ENCODE data around the gene B9D1.

B9D1 gene

GRCh38 chr17:19336938-19337711 is 25.4 kb downstream of the B9D1 start:
- no peak for DNase-seq (ENCODE audit: low spot score)
- TF ChIP-seq, protein P1, sequence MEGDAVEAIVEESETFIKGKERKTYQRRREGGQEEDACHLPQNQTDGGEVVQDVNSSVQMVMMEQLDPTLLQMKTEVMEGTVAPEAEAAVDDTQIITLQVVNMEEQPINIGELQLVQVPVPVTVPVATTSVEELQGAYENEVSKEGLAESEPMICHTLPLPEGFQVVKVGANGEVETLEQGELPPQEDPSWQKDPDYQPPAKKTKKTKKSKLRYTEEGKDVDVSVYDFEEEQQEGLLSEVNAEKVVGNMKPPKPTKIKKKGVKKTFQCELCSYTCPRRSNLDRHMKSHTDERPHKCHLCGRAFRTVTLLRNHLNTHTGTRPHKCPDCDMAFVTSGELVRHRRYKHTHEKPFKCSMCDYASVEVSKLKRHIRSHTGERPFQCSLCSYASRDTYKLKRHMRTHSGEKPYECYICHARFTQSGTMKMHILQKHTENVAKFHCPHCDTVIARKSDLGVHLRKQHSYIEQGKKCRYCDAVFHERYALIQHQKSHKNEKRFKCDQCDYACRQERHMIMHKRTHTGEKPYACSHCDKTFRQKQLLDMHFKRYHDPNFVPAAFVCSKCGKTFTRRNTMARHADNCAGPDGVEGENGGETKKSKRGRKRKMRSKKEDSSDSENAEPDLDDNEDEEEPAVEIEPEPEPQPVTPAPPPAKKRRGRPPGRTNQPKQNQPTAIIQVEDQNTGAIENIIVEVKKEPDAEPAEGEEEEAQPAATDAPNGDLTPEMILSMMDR (IDR thresholded peaks at IDR 0.05; ENCODE audit: extremely low read depth, insufficient read depth, missing control alignments): no peak
- in situ Hi-C loops (cut with MboI; ENCODE audit: low pct_unique_long_range_greater_than_20kb, low sequenced_read_pairs, unreplicated experiment): no loop called here

- TF ChIP-seq, protein P1 (IDR thresholded peaks at IDR 0.05; ENCODE audit: extremely low read depth, insufficient read depth, missing control alignments): no peak
- in situ Hi-C loops (cut with MboI; ENCODE audit: low pct_unique_long_range_greater_than_20kb, low sequenced_read_pairs, unreplicated experiment): no loop called here
- no peak for DNase-seq (ENCODE audit: low spot score)
Observed at GRCh38 chr17:19335951-19336631, 26.4 kb downstream of the B9D1 start.

- TF ChIP-seq, protein P1 (IDR thresholded peaks at IDR 0.05; ENCODE audit: extremely low read depth, insufficient read depth, missing control alignments): no peak
- in situ Hi-C loops (cut with MboI; ENCODE audit: low pct_unique_long_range_greater_than_20kb, low sequenced_read_pairs, unreplicated experiment): no loop called here
Observed at GRCh38 chr17:19334331-19334730, 28.2 kb downstream of the B9D1 start.

DNA sequence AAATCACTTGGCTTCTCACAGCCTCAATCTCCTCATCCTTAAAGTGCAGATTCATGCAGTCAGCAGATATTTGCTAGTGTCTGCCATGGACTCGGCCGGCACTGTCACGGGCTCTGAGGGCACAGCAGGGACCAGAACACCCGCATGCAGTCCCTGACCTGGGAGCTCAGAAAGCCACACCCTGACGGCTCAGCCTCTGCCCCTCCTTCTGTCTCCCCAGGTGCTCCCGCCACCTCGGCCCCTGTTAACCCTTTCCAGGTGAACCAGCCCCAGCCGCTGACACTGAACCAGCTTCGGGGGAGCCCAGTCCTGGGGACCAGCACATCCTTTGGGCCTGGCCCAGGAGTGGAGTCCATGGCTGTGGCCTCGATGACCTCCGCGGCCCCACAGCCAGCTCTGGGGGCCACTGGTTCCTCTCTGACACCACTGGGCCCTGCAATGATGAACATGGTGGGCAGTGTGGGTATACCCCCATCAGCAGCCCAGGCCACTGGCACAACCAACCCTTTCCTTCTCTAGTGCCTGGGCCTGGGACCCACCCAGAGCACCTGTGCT is 28.7 kb downstream of the B9D1 start:
- in situ Hi-C loops (cut with MboI; ENCODE audit: low pct_unique_long_range_greater_than_20kb, low sequenced_read_pairs, unreplicated experiment): no loop called here

More at GRCh38 chr17:19334331-19334730, 28.2 kb downstream of the B9D1 start:
- no peak for DNase-seq (ENCODE audit: low spot score)

DNA sequence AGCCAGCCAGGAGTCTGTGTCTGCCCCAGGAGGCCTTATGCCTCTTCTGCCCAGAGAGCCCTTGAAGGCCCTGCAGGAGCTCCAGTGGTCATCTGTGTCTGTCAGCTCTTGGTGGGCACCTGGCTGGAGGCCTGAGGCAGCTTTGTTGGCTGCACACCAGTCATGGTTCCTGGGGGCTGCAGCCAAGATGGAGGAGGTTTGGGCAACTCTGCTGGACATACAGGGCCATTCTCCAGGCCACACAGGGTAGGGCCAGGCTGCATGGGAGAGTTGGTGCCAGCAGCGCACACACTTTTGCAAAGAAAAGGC is 29.4 kb downstream of the B9D1 start:
- TF ChIP-seq, protein P1 (IDR thresholded peaks at IDR 0.05; ENCODE audit: extremely low read depth, insufficient read depth, missing control alignments): no peak
- no peak for DNase-seq (ENCODE audit: low spot score)
- in situ Hi-C loops (cut with MboI; ENCODE audit: low pct_unique_long_range_greater_than_20kb, low sequenced_read_pairs, unreplicated experiment): no loop called here

More for the DNA sequence above, 28.7 kb downstream of the B9D1 start:
- no peak for DNase-seq (ENCODE audit: low spot score)
- TF ChIP-seq, protein P1 (IDR thresholded peaks at IDR 0.05; ENCODE audit: extremely low read depth, insufficient read depth, missing control alignments): no peak

DNA sequence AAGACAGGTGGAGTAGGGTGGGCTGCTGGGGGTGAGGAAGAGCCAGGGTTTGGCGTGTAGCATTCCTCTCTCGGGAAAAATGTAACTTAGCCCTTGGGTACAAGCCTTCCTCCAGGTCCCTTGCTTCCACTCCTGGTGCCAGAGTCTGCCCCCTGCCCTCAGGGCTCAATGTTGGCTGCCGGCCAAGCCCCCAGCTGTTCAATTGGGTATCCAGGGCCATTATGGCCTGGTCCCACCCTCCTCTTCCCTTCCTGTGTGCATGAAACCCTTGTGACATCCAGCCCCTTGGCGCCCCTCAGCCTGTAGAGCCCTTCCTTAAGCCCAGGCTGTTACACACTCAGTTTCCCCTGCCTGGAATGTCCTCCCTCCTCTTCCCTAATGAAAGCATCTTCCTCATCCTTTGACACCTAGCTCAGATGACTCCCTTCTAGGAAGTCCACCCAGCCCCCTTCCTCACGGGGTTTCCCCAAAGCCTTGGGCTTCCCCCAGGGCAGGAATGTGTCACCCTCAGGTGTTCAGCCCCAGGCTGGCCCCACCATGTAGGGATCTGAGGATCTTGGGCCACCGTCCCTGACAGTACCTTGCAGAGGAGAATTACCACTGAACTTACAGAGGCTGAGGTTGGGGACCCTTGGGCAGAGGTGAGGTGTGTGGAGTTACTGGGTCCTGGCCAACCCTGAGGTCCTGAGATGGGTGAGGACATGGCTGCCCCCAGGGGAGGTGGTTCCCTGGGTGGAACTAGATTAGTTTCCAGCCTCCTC is 30.0 kb downstream of the B9D1 start:
- TF ChIP-seq, protein P1 (IDR thresholded peaks at IDR 0.05; ENCODE audit: extremely low read depth, insufficient read depth, missing control alignments): no peak
- no peak for DNase-seq (ENCODE audit: low spot score)
- in situ Hi-C loops (cut with MboI; ENCODE audit: low pct_unique_long_range_greater_than_20kb, low sequenced_read_pairs, unreplicated experiment): no loop called here
